HG03064 (cell line): ENCODE measurements around the gene ENTPD7.
A peak's percentile ranks its signal among the peaks of the same experiment; 100 is the strongest.
"Not testable (repeated sequence)": the region's sequence is repeated elsewhere in the genome, so short reads cannot be mapped to it uniquely, and the experiment has no call there.

ENCODE experiments used
- ATAC-seq: cut with Tn5 transposase; IDR thresholded peaks from one replicate; pipeline ENCODE4 v1.9.1; 2021; ENCODE audit warnings: low read depth; ENCODE audit not compliant: unreplicated experiment

ENTPD7 gene

DNA sequence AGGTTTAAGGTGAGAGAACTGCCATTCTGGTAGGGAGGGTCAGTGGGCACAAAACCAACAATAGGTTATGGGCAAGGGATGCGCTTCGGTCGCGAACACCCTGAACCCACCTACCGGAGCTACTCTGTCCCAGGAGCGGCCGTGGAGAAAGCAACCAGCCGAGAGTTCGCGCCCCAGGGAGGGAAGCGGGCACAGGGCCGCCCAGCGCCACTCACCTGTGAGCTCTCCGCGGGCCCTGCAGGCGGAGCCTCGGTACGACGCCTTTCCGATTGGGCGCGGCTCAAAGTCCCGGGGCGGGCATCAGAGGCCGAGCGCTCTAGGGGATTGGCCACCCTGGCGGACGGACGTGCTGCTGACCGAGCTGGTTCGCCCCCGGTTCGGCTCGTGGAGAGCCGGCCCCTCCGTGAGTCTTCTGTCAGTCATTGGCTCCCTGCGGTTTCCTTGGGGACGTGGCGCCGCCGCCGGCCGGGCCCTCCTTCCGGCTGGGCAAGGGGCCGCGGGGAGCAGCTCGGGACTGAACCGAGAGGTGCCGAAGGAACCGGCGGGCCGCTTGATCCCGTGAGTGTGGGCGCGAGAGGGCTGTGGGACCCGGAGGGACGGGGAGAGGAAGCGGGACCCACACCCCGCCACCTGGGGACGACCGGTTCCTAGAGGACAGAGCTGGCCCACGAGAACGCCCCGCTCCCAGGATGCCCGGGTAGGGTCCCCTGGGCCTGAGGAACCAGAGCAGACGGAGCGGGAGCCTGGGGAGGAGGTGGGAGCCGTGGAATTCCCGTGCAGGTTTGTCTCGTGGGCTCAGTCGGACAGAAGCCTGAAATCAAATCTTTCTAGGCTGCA, at the start of gene ENTPD7:
ENTPD7 (plus strand) TSS at position 479 of the 837 bp plus-strand sequence. CDS start 448 bp downstream, outside the sequence.
- peak; percentile 100 for ATAC-seq

GRCh38 chr10:99610221-99610620, 49.1 kb upstream of the ENTPD7 start:
- no peak for ATAC-seq

GRCh38 chr10:99611326-99611725, 48.0 kb upstream of the ENTPD7 start:
- ATAC-seq: no peak

DNA sequence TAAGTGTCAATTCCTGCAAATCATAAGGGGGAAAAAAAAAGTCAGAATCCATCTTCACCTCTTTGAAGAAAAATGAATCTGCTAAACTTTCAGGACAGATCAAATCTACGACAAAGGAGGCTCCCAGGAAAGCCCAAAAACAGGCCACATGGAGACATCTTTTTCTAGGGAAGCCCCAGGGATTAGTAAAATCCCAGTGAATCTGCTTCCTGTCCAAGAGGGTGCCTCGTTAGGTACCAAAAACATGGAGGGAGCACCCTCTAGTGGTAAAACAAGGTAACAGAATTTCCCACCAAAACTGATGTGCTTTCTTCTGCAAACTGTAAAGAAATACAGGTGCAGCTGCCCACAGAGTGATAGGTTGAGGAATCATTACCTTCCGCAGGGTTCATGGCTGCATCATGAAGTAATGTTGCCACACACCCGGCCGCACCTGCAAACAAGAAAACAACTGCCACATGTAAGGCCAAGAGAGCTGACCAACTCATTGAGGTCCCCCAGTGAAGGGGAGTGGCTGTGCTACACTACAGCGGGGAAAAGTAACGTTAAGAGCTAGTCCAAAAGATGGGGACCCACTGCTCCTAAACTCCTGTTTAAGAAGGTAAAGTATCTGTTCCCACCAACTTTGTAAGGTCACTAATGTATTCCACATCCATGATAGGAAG, 47.0 kb upstream of the ENTPD7 start:
- ATAC-seq: no peak

DNA sequence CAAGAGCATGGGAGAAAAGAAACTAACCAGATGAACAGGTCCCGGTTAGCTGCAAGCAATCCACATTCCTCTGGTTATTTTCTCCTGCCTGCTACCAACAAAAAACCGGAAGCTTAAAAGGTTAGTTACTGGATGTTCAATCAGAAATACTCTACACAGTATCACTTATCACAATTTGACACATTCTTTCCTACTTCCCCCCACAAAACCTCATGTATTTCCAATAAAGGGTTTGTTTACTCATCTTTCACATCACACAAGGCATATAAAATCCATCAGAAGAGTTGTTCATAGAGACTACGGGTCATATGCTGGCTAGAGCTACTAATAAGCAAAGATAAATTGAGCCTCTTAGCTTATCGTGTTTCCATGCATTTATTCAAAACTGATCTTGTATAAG, 43.9 kb upstream of the ENTPD7 start:
- ATAC-seq: no peak

GRCh38 chr10:99617696-99618095, 41.6 kb upstream of the ENTPD7 start:
- no peak for ATAC-seq

- ATAC-seq: no peak
Observed at GRCh38 chr10:99619090-99619800, 40.1 kb upstream of the ENTPD7 start.

DNA sequence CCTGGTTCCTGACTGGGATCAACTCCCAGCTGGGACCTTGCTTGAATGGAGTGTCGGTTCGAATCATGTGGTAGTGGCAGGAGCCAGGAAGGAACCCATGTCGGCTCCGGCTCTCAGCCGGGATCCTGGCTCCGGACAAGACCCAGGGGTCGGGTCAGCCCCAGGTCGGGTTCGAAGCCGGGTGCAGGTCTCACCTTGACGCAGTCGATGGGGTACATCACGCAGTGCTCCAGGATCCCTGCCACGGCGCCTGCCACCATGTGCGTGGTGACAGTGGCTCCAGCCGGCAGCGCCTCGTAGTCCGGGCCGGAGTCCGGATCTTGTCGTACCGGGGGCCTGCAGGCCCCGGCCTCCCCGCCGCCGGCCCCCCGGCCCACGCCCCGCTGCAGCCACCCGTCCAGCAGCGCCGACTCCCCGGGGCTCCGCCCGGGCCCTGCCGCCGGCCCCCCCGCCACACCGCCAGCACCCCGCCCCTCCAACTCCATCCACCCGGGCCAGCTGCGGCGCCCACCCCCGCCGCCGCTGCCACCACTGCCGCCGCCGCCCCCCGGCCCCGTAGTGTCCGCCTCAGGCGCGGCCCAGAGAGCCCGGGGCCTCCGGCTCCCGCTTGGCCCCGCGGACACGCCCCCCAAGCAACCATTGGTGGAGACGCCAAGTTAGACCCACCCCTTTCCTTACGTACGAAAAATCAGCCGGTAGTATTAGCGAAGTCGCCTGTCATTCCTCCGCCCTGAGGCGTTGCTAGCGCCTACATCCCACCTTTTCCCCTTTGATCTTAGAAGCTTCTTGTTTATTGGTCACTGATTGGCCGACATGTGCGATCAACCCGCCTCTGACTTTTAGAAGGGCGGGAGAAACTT, 39.2 kb upstream of the ENTPD7 start, which contains the start of gene SLC25A28:
SLC25A28 (minus strand) TSS at position 589 of the 860 bp plus-strand sequence; CDS start at position 485, 104 bp downstream.
- ATAC-seq: peak; percentile 65

DNA sequence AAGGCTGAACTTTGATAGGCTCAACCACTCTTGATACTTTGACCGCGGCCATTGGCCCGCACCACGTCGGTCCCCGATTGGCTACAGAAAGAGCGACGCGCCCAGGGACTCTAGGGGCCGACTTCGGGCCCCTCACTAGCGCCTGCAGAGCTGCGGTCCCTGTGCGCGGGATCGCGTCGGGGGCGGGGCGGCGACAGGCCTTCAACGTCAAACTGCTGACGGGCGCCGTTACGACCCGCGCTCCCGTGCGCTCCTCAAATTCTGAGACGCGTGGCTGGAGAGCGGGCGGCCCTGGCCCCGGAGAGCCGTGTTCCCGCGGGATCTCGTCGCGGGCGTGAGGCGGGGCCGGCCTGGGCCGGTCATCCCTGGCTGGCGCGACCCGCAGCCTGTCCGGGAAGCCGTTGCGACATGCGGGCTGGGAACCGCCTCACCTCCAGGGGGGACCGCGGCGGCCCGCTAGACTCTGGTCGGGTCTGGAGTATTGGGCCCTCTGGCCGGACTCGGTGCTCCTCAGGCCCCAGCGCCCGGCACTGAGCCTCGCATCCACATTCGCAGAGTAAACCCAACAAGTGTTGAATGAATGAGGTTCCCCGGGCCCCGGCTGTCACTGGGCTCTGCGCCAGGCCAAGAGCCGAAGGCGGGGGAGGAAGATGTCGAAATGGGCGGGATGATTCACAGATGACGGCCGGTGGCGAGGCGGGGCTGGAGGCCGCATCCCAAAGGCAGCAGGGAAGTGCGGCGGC, 38.4 kb upstream of the ENTPD7 start:
- peak; percentile 81 for ATAC-seq

- no peak for ATAC-seq
Observed at GRCh38 chr10:99621454-99622251, 37.7 kb upstream of the ENTPD7 start.

- ATAC-seq: no peak
Observed at GRCh38 chr10:99623919-99624318, 35.4 kb upstream of the ENTPD7 start.

DNA sequence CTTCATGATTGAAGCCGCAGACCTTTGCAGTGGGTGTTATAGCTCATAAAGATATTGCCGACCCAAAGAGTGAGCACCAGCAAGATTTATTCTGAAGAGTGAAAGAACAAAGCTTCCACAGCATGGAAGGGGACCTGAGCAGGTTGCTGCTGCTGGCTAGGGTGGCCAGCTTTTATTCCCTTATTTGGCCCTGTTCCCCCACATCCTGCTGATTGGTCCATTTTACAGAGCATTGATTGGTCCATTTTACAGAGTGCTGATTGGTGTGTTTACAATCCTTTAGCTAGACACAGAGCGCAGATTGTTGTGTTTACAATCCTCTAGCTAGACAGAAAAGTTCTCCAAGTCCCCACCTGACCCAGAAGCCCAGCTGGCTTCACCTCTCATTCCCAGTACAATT, 34.2 kb upstream of the ENTPD7 start:
- not testable (repeated sequence) for ATAC-seq

GRCh38 chr10:99628923-99629624, 30.2 kb upstream of the ENTPD7 start:
- ATAC-seq: no peak

DNA sequence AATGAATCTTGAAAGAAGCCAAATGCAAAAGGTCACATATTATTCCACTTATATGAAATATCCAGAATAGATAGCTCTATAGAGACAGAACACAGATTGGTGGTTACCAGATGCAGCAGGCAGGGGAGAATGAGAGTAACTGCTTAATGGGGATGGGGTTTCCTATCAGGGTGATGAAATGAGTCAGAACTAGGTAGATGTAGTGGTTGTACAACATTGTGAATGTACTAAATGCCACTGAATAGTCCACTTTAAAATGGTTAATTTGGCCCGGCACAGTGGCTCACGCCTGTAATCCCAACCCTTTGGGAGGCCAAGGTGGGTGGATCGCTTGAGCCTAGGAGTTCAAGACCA, 29.7 kb upstream of the ENTPD7 start:
- ATAC-seq: no peak

- ATAC-seq: no peak
Observed at GRCh38 chr10:99630433-99630832, 28.9 kb upstream of the ENTPD7 start.

DNA sequence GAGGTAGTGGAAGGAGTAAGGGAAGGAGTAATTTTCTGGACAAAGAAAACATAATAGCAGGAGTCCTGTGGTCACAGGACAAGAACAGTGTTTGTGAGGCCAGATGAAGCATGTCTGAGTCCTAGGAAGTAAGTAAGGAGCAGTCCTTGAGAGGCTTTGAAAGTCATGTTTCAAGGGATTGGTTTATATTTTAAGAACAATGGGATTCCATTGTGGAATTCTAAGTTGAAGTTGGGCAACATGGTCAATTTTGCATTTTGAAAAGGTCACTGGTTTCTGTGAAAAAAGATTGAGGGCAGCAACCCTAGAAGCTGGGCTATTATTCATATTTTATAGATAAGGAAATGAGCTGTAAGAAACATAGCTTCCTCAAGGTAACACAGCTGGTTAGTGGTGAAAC, 28.3 kb upstream of the ENTPD7 start:
- no peak for ATAC-seq

DNA sequence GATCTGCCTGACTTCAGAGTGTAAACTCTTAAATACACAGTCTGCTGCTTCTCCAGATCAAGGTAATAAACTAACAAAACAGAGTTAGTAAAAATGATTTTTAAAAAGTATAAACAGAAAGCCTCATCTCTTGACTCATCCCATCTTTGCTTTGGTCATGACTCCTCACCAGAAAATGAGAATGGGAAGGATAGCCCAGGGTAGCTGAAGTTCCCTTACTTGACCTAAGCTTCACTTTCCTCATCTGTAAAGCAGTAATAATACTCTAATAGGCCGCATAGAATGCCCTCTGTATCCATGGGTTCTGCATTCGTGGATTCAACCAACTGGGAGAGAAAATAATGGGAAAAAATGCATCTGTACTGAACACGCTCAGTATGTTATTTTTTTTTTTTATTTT, 27.8 kb upstream of the ENTPD7 start:
- no peak for ATAC-seq

DNA sequence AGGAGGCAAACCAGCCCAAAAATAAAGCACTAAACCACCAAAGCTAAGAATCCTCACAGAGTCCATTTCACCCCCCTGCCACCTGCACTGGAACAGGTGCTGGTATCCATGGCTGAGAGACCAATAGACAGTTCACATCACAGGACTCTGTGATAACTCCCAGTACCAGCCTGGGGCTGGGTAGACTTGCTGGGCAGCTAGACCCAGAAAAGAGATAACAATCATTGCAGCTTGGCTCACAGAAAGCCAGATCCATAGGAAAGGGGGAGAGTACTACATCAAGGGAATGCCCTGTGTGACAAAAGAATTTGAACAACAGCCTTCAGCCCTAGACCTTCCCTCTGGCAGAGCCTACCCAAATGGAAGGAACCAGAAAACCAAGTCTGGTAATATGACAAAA, 25.5 kb upstream of the ENTPD7 start:
- ATAC-seq: no peak
